Activated CD4-positive, CD25-positive, alpha-beta regulatory T cell treated with anti-CD3 and anti-CD28 coated beads, Interleukin-2, amount 50 U/mL, for 16 hours (primary cell): ENCODE results near the gene PLXDC1.
"Not testable (repeated sequence)": the region's sequence is repeated elsewhere in the genome, so short reads cannot be mapped to it uniquely, and the experiment has no call there.

Source experiments
- DNase-seq: peaks from one replicate; pipeline ENCODE4 v3.0.0-alpha.2; 2020; ENCODE audit warnings: low read depth, low spot score

PLXDC1 gene

DNA sequence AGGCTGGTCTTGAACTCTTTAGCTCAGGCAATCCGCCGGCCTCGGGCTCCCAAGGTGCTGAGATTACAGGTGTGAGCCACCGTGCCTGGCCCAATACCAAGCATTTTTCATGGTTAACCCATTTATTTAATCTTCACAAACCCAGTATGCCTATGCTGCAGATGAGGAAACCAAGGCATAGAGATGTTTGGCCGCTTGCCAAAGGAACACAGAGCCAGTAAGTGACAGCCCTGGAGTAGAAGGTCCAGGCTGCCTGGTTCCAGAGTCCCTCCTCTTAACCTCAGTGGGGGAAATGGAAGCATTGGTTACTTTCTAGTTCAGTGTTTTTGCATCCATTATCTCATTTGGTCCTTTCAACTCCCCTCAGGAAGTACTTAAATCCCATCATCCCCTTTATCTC lies 29.9 kb upstream of the PLXDC1 start:
- DNase-seq = no peak

- DNase-seq = no peak
Observed at GRCh38 chr17:39178536-39178935, 27.1 kb upstream of the PLXDC1 start.

DNA sequence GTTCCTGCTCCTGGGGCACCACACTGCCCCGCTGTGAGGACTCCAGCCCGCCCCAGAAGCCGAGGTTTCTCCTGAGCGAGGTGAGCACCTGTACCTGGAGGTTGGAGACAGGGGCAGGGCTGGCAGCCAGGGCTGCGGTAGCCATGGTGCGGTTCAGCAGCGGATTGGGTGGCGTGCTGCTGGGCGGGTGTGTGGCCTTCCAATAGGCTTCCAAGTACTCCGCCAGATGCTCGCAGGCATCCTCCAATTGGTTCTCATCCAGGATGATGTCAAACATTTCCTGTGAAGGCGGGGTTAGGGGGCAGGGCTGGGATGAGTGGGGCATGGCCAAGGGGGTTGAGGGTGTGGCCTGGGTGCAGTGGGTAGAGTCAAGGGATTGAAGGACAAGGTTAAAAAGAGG lies 25.8 kb upstream of the PLXDC1 start:
- no peak for DNase-seq

- no peak for DNase-seq
Observed at GRCh38 chr17:39175695-39176093, 24.3 kb upstream of the PLXDC1 start.

DNA sequence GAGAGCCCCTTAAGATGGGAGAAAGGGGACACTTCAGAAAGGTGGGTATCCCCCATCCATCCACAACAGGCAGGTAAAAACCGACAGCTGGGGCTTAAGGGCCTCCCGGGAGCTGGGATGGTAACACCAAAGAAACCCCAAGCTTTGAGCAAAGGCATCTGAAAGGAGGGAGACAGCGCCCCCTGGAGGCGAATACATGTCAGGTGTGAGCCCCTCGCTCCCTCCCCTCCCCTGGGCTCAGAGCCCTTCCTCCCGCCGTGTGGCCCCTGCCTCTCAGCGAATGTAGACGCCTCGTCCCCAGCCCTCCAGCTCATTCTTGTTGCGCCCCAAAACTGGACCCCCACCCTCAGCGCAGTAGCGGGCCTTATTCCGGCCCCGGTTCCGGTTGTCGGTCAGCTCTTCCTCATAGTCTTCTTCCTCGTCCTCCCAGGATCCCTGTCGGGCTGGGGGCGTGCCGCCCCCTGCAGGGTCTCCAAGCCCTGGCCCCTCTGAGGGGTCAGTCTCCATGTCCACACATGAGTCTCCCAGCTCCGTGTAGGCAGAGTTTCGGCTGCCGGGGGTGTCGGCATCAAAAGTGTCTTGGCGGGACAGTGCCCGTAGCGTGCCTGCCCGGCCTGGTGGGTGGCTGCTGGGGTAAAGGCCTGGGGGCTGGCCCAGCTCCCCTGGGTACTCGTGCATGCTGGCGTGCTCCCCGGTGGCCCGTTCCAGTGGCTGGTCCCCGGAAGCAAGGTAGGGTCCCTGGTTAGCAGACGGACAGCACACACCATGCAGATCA lies 23.7 kb upstream of the PLXDC1 start:
- DNase-seq = peak; percentile 63

DNA sequence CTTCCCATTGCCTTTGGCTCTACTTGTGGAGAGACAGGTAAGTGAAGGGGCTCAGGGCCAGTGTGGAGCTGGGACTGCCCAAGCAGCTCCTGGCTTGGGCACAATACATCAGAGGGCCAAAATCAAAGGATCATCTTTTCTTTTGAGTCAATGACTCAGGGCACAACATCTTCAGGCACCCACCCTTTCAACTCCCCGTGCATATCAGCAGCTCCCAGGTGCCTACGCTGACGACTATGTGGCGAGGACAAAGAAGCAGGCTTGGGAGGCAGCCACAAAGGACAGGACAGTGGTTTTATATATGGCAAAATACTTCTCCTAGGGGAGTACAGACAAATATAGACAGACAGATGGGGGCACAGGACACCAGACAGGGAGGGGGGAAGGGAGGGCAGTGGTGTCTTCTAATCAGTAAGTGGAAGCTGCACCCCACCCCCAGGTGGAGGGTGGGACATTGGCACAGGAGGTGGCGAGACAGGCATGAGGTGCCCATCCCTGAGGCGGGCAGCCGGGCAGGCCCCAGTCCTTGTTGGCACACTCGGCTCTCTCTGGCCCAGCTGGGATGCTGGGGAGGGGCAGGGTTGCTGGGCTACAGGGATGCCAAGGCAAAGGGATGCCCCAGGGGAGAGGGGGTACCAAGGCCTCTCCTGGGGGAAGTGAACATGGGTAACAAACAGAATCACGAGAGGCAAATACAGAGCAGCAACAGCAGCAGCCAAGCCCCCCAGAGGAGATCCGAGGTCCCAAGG lies 22.3 kb upstream of the PLXDC1 start:
- no peak for DNase-seq

DNA sequence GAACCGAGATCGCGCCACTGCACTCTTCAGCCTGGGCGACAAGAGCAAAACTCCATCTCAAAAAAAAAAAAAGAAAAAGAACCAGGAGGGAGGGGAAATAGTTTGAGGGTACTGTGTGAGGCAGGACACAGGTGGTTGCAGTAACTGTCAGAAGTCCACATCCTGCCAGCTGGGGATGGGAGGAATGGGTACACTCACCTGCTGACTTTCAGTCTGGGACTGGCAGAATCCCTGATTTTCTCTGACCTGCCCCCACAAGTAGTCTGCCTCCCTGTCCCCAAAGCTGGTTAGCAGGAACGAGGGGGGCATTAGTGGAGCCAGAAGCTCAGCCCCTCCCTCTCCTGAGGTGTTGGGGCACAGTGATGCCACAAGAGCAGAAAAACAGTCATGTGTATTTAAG lies 21.6 kb upstream of the PLXDC1 start:
- DNase-seq = no peak

- no peak for DNase-seq
Observed at GRCh38 chr17:39171933-39172332, 20.5 kb upstream of the PLXDC1 start.

- DNase-seq = no peak
Observed at GRCh38 chr17:39170558-39170957, 19.1 kb upstream of the PLXDC1 start.

DNA sequence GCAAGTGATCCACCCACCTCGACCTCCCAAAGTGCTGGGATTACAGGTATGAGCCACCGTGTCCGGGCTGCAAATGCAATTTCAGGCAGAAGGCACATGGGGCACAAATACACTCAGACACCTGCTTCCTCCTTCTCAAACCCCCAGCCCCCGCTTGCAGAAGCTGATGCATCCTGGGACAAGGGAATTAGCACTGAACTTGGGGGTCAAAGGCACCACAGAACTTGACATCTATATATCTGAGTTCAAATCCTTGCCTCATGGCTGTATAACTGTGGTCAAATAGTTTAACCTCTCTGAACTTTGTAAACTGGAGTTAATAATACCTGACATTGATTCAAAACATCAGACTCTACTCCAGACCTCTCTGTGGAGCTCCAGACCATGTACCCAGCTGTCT lies 18.7 kb upstream of the PLXDC1 start:
- DNase-seq = no peak

- DNase-seq = no peak
Observed at GRCh38 chr17:39169518-39169917, 18.1 kb upstream of the PLXDC1 start.

DNA sequence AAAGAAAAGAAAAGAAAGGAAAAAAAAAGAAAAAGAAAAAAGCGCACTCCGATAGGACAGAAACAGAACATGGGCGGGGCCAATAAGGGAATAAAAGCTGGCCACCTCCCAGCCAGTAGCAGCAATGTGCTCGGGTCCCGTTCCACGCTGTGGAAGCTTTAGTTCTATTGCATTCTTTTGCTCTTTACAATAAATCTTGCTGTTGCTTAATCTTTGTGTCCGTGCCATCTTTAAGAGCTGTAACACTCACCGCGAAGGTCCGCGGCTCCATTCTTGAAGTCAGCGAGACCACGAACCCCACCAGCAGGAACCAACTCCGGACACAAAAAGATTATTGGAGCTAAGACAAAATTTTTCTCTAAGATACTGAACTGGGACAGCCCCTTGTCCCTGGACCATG lies 17.7 kb upstream of the PLXDC1 start:
- no peak for DNase-seq

GRCh38 chr17:39168503-39168902 lies 17.1 kb upstream of the PLXDC1 start:
- not testable (repeated sequence) for DNase-seq

- DNase-seq = no peak
Observed at GRCh38 chr17:39167476-39167875, 16.0 kb upstream of the PLXDC1 start.

- no peak for DNase-seq
Observed at GRCh38 chr17:39166437-39167335, 15.2 kb upstream of the PLXDC1 start.

DNA sequence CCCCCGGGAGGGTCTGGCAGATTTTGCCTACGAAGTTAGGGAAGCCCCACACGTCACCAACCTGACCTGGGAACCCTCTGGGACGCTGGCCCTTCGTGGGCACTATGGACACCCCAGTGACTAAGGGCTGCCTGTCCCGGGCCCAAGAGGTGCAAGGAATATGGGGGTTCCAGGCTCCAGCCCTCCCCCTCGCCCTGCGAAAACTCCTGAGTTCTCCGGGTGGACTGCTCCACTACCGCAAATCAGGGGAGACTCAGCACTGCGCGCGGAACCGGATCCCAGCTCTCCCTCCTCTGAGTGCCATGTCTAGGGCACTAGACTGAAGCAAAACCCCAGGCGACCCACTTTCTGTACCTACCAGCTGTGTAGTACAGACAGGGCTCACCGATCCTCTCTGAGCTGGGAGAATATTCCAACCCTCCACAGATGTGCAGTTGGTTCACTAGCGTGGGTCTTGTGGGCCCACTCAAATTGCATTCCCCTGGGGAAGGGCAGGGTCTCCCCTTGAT lies 14.5 kb upstream of the PLXDC1 start, which contains the start of gene ARL5C:
Gene ARL5C, minus strand, starts transcription at position 321 of the 509 bp plus-strand sequence. CDS start 401 bp downstream, outside the sequence.
- DNase-seq = no peak

GRCh38 chr17:39165178-39165840 lies 13.9 kb upstream of the PLXDC1 start:
- no peak for DNase-seq

DNA sequence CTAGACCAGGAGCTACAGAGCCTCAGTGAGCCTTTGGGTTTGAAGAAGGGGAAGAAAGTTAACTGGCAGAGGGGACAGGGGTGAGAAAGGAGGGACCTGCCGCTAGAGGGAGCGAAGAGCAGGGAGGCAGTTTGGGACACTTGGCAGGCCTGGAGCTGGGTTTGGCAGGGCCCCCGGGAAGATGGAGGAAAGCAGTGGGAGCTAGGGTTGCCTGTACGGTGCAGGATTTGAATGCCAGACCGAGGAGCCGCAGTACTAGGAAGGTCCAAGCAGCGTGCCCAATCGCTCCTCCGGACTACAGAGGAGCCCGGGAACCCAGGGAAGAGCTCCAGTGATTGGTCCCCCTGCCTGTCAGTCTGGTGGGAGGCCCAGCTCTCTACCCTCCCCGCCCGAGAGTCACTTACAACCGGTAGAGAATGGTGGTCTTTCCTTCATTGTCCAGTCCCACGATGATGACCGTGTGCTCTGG lies 13.3 kb upstream of the PLXDC1 start:
- DNase-seq = peak; percentile 27

DNA sequence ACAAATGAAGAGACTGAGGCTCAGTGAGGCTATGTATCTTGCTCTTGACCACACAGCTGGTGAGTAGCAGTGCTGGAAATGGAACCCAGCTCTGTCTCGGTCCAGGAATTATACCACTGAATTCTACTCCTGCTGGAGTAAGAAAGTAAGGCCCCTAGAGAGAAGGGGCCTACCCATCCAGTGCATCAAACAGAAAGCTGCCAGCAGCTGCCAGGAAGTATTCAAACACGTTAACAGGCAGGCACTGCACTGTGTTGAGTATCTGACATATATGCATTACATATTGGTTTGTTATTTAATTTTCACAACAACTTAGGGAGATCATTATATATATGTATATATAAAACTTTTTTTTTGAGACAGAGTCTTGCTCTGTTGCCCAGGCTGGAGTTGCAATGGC lies 10.5 kb upstream of the PLXDC1 start:
- DNase-seq = no peak

DNA sequence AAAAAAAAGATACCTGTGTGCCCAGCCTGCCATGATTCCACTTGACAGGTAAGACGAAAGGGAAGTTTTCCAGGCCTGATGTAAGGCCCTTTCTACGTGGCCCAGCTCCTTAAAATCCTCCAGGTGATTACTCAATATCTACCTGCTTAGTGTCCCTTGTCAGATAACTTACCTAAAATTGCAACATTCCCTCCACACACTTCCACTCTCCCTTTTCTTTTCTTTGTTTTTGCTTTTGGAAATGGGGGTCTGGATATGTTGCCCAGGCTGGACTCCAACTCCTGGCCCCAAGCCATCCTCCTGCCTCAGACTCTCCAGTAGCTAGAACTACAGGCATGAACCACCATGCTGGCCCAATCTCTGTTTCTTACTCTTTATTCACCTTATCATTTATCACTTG lies 7.2 kb upstream of the PLXDC1 start:
- DNase-seq = no peak

DNA sequence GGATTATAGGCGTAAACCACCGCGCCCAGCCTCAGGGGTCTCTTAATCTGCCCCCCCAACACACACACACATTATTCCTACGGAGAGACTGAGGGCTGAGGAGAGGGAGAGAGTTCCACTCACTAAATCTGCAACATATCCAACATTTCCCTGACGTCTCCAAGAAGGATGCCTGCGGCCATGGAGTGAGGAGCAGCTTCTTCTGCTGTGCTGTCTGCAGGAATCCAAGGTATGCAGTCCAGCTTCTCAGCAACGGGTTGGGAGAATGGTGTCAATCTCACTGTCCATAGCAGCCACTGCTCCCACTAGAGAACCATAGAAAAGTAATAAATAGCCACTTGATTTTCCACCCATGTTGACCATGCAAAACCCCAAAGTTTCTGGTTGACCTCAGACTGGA lies 5.1 kb upstream of the PLXDC1 start:
- DNase-seq = no peak
